AG04449 (cell line): ENCODE results near the gene ARHGAP22.

Experiments used
- CTCF ChIA-PET: fragments of 350-600 bp; formaldehyde crosslinking; extraction: SDS; loops from one replicate; lab custom pipeline; 2021; ENCODE audit warnings: antibody characterized with exemption; lab: Yijun Ruan, JAX
- POLR2A ChIA-PET: fragments of 400-600, 350-600 bp; formaldehyde crosslinking; extraction: SDS; loops from one replicate; lab custom pipeline; 2020; ENCODE audit warnings: antibody characterized with exemption, inconsistent platforms; lab: Yijun Ruan, JAX
- DNase-seq: peaks from one replicate; pipeline ENCODE4 v3.0.0-alpha.2; 2010; ENCODE audit warnings: low read depth, low spot score
- H3K4me3 ChIP-seq: 2 replicates; pipeline ENCODE4 v1.5.1; 2011; ENCODE audit warnings: low read depth, mild to moderate bottlenecking, control low read depth, low read length
- TF ChIP-seq, protein P1 (sequence below): IDR thresholded peaks from one replicate; pipeline ENCODE4 v1.5.1; 2011; ENCODE audit warnings: mild to moderate bottlenecking, moderate library complexity, low read length, control low read depth, inconsistent platforms; ENCODE audit not compliant: insufficient read depth; ENCODE audit errors: missing control alignments

The ARHGAP22 gene

DNA sequence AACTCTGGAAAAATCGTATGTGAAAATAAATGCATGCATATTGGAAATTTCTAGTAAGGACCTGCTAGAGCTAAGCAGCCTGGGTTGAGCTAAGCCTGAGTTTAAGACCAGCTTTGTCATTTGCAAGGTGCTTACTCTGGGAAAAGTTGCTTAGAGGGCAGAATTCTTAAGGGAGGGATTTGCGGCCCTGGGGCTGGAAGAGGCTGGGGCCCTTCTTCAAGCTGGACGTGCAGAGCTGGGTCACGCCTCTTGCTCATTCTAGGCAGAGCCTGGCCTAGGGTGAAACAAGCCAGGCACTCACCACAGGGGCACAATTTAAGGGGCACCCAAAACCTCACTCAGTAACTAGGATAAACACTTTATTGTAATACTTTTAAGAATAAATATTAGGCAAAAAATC lies 137.2 kb downstream of the ARHGAP22 start:
- no peak overlapping the region for H3K4me3 ChIP-seq
- no peak for DNase-seq
- TF ChIP-seq, protein P1, sequence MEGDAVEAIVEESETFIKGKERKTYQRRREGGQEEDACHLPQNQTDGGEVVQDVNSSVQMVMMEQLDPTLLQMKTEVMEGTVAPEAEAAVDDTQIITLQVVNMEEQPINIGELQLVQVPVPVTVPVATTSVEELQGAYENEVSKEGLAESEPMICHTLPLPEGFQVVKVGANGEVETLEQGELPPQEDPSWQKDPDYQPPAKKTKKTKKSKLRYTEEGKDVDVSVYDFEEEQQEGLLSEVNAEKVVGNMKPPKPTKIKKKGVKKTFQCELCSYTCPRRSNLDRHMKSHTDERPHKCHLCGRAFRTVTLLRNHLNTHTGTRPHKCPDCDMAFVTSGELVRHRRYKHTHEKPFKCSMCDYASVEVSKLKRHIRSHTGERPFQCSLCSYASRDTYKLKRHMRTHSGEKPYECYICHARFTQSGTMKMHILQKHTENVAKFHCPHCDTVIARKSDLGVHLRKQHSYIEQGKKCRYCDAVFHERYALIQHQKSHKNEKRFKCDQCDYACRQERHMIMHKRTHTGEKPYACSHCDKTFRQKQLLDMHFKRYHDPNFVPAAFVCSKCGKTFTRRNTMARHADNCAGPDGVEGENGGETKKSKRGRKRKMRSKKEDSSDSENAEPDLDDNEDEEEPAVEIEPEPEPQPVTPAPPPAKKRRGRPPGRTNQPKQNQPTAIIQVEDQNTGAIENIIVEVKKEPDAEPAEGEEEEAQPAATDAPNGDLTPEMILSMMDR: no peak
- POLR2A ChIA-PET: no interaction called here
- CTCF ChIA-PET: interaction anchor here (0.8 to 0.9 kb wide), 2 partner anchors 8 to 38 kb away, joined by 3 read pairs; no protein-coding TSS in a partner anchor

DNA sequence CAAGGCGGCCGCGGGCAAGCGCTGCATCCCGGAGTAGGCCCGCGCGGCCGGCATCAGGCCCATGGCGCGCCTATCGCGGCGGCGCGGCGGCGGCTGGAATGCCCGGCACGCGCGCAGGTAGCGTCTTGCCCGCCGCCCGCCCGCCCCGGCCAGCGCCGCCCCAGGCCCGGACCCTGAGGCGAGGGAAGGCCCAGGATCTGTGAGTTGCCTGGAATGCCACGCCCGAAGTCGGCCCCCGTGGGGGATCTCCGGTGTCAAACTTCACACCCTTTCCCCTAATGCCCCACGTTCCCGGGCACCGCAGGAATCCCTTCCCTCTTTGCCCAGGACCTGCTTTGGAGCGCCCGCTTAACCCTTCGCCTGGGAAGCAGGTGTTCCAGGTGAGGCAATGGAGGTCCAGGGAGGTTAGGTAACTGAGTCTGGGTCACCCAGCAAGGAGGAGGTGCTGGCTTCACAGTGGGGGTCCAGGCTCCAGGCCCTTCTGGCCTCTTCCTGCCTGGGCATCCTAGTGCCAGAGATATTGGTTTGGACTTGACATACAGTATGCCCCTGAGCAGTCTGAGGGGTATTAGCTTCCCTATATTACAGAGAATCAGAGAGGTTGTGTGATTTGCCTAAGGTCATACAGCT lies 138.1 kb downstream of the ARHGAP22 start:
- CTCF ChIA-PET: interaction anchor here (0.9 kb wide), 1 partner anchor 9 kb away, joined by 3 read pairs; no protein-coding TSS in a partner anchor
- H3K4me3 ChIP-seq: no peak overlapping the region
- DNase-seq: no peak
- TF ChIP-seq, protein P1: no peak
- POLR2A ChIA-PET: no interaction called here

GRCh38 chr10:48465860-48466521 lies 138.9 kb downstream of the ARHGAP22 start:
- POLR2A ChIA-PET: no interaction called here
- CTCF ChIA-PET: interaction anchor here (0.6 to 1.7 kb wide), 4 partner anchors 11 to 192 kb away, joined by 3 to 4 read pairs (median 4); no protein-coding TSS in a partner anchor
- H3K4me3 ChIP-seq: no peak overlapping the region
- no peak for DNase-seq
- TF ChIP-seq, protein P1: no peak

- POLR2A ChIA-PET: no interaction called here
- DNase-seq: no peak
- no peak overlapping the region for H3K4me3 ChIP-seq
- CTCF ChIA-PET: interaction anchor here (0.6 to 2.0 kb wide), 5 partner anchors 10 to 193 kb away, joined by 3 to 7 read pairs (median 4); no protein-coding TSS in a partner anchor
- TF ChIP-seq, protein P1: no peak
These were observed 139.8 kb downstream of the ARHGAP22 start for GRCh38 chr10:48464871-48465736.

DNA sequence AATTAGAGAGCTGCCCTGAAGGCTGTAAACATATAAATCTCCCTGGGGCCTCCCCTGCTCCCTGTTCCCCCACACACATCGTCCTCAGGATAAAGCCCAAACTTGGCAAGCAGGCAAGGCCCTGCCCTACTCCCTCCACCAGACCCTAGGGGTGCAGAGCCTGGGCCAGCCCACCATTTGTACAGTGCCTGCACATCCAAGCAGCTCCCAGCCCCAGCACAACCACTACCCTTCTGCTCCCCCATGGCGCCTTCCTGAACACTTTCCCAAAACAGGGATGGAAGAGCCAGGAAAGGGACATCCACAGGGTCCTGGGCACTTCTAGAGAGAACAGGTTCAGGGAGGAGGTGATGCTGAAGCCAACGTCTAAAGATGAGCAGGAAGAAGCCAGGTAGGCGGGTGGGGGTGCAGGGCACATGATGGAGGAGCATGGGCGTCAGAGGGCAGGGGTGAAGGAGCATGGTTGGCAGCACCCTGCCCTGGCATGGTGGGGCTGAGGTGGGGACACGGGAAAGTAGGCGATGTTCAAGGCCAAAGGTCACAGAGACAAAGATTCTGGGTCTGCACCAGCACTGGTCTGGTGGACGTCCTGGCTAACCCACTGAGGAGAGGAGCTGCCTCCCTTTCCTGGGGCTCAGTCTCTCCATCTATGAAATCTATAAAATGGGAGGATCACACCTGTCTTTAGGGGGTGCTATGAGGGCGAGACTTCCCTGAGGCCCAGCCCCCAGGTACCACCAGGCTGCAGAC lies 140.6 kb downstream of the ARHGAP22 start:
- H3K4me3 ChIP-seq: no peak overlapping the region
- CTCF ChIA-PET: interaction anchor here (1.7 to 2.0 kb wide), 2 partner anchors 10 to 61 kb away, joined by 4 to 7 read pairs; no protein-coding TSS in a partner anchor
- TF ChIP-seq, protein P1: no peak
- POLR2A ChIA-PET: no interaction called here
- DNase-seq: no peak
